22Rv1 (cell line): ENCODE measurements around the gene LRMDA.

ENCODE experiments used
- ZFX ChIP-seq: fragments of 450-650 bp; IDR thresholded peaks from 2 replicates; pipeline ENCODE4 v1.6.1; 2017; ENCODE audit warnings: antibody characterized with exemption, borderline replicate concordance
- TF ChIP-seq, protein P1 (sequence below): fragments of 450-650 bp; IDR thresholded peaks from 2 replicates; pipeline ENCODE4 v1.5.1; 2017; ENCODE audit warnings: mild to moderate bottlenecking

DNA sequence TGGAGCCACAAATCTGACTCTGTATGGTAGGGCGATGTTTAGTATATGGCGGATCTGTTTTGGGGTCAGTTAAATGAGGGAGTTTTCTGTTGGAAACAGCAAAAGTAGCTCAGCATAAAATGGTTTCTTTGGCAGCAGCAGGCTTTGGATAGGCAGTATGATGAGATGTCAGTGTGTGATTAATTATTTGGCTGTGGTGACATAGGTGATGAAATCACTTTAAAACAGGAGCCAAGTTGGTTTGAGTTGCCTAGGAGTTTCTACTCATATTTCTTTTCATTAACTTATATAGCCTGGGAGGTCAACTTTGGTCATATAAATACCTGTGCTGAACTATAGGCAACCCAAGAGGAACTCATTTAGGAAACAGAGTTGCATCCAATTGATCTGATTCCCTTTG, 291.2 kb downstream of the LRMDA start:
- TF ChIP-seq, protein P1, sequence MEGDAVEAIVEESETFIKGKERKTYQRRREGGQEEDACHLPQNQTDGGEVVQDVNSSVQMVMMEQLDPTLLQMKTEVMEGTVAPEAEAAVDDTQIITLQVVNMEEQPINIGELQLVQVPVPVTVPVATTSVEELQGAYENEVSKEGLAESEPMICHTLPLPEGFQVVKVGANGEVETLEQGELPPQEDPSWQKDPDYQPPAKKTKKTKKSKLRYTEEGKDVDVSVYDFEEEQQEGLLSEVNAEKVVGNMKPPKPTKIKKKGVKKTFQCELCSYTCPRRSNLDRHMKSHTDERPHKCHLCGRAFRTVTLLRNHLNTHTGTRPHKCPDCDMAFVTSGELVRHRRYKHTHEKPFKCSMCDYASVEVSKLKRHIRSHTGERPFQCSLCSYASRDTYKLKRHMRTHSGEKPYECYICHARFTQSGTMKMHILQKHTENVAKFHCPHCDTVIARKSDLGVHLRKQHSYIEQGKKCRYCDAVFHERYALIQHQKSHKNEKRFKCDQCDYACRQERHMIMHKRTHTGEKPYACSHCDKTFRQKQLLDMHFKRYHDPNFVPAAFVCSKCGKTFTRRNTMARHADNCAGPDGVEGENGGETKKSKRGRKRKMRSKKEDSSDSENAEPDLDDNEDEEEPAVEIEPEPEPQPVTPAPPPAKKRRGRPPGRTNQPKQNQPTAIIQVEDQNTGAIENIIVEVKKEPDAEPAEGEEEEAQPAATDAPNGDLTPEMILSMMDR = no peak
- TF ChIP-seq ZFX = no peak
